MM.1S (cell line): ENCODE data around the gene STK10.

Source experiments
- DNase-seq: peaks from one replicate; pipeline ENCODE4 v3.0.0-alpha.2; 2015
- H2AFZ ChIP-seq: fragments of 300-600 bp; sonication (generic); 2 replicates; pipeline ENCODE4 v1.6.0; 2016; ENCODE audit warnings: antibody characterized with exemption, low read length
- H3F3A ChIP-seq: fragments of 300-600 bp; sonication (generic); 2 replicates; pipeline ENCODE4 v1.6.1; 2016; ENCODE audit warnings: mild to moderate bottlenecking, antibody characterized with exemption, low read length, moderate library complexity, mixed read lengths; ENCODE audit not compliant: insufficient read depth
- H3K27ac ChIP-seq: fragments of 300-600 bp; sonication (generic); 2 replicates; pipeline ENCODE4 v1.5.1; 2016; ENCODE audit warnings: mild to moderate bottlenecking, low read length
- H3K27me3 ChIP-seq: fragments of 300-600 bp; sonication (generic); replicated peaks from 2 replicates; pipeline ENCODE4 v1.6.0; 2016; ENCODE audit warnings: low read length; ENCODE audit not compliant: insufficient read depth
- H3K36me3 ChIP-seq: fragments of 300-600 bp; sonication (generic); replicated peaks from 2 replicates; pipeline ENCODE4 v1.6.1; 2016; ENCODE audit warnings: mild to moderate bottlenecking, low read length, mixed read lengths; ENCODE audit not compliant: insufficient read depth
- H3K4me1 ChIP-seq: fragments of 300-600 bp; sonication (generic); 2 replicates; pipeline ENCODE4 v1.6.1; 2016; ENCODE audit warnings: low read length, mixed read lengths
- H3K4me2 ChIP-seq: fragments of 300-600 bp; sonication (generic); 2 replicates; pipeline ENCODE4 v1.6.0; 2016; ENCODE audit warnings: low read depth, low read length
- H3K4me3 ChIP-seq: fragments of 300-600 bp; sonication (generic); 2 replicates; pipeline ENCODE4 v1.5.1; 2016; ENCODE audit warnings: low read length, mixed read lengths
- H3K79me2 ChIP-seq: fragments of 300-600 bp; sonication (generic); 2 replicates; pipeline ENCODE4 v1.6.1; 2016; ENCODE audit warnings: mixed run types, low read length, mixed read lengths
- H3K9ac ChIP-seq: fragments of 300-600 bp; sonication (generic); 2 replicates; pipeline ENCODE4 v1.6.1; 2016; ENCODE audit warnings: low read length, mixed read lengths
- H3K9me2 ChIP-seq: fragments of 300-600 bp; sonication (generic); replicated peaks from 2 replicates; pipeline ENCODE4 v1.6.1; 2016; ENCODE audit warnings: mild to moderate bottlenecking, low read length, mixed read lengths; ENCODE audit not compliant: insufficient read depth
- H3K9me3 ChIP-seq: fragments of 300-600 bp; sonication (generic); replicated peaks from 2 replicates; pipeline ENCODE4 v1.6.1; 2016; ENCODE audit warnings: mild to moderate bottlenecking, low read length, mixed read lengths; ENCODE audit not compliant: insufficient read depth
- H4K20me1 ChIP-seq: fragments of 300-600 bp; sonication (generic); 2 replicates; pipeline ENCODE4 v1.6.1; 2016; ENCODE audit warnings: mild to moderate bottlenecking, low read length, moderate library complexity, mixed read lengths; ENCODE audit not compliant: insufficient read depth
- CTCF ChIP-seq: fragments of 300-600 bp; sonication (generic); IDR thresholded peaks from 2 replicates; pipeline ENCODE4 v1.5.1; 2016; ENCODE audit warnings: antibody characterized with exemption, low read length, mixed read lengths
- EZH2 ChIP-seq: fragments of 300-600 bp; sonication (generic); optimal IDR thresholded peaks from 2 replicates; pipeline ENCODE3; 2017; ENCODE audit warnings: low read depth, mild to moderate bottlenecking, antibody characterized with exemption, low read length, mixed read lengths
- EZH2phosphoT487 ChIP-seq: fragments of 300-600 bp; sonication (generic); IDR thresholded peaks from 2 replicates; pipeline ENCODE4 v1.6.1; 2018; ENCODE audit warnings: antibody characterized with exemption, low read length

The STK10 gene

GRCh38 chr5:172162323-172162986 lies 25.6 kb downstream of the STK10 start:
- Histone ChIP-seq H3K36me3 (no peaks in the 10 kb centered on the region; the same call in 1 of the 2 replicates), H3K27ac (no peak overlapping the region), H3F3A (no peaks in the 10 kb centered on the region), H3K4me1 (no peaks in the 10 kb centered on the region), H3K9me2 (no peaks in the 10 kb centered on the region), H3K9me3 (no peaks in the 10 kb centered on the region), H3K79me2 (peaks cover 93% of the 10 kb centered on the region), H2AFZ (no peak overlapping the region), H3K9ac (no peak overlapping the region), H3K27me3 (no peaks in the 10 kb centered on the region), H4K20me1 (0 out of 2 replicates have a peak, but pooled peaks cover 6% of the 10 kb centered on the region), H3K4me2 (no peak overlapping the region), H3K4me3 (no peak overlapping the region)
- no peak for TF ChIP-seq CTCF
- TF ChIP-seq EZH2: no peak
- no peak for TF ChIP-seq EZH2phosphoT487
- no peak for DNase-seq

- H3K9ac ChIP-seq: no peak overlapping the region
- no peaks in the 10 kb centered on the region; the same call in 1 of the 2 replicates for H3K36me3 ChIP-seq
- DNase-seq: no peak
- no peak overlapping the region for H3K27ac ChIP-seq
- no peak overlapping the region for H3K4me3 ChIP-seq
- TF ChIP-seq EZH2phosphoT487 (no peak), EZH2 (no peak), CTCF (no peak)
- H3K9me2 ChIP-seq: no peaks in the 10 kb centered on the region
- no peaks in the 10 kb centered on the region for H3K27me3 ChIP-seq
- no peak overlapping the region for H3K4me2 ChIP-seq
- no peaks in the 10 kb centered on the region for H3K9me3 ChIP-seq
- no peaks in the 10 kb centered on the region for H3F3A ChIP-seq
- H3K4me1 ChIP-seq: no peaks in the 10 kb centered on the region
- 0 out of 2 replicates have a peak, but pooled peaks cover 2% of the 10 kb centered on the region for H4K20me1 ChIP-seq
- peaks cover 87% of the 10 kb centered on the region for H3K79me2 ChIP-seq
- H2AFZ ChIP-seq: no peak overlapping the region
Measured at GRCh38 chr5:172160506-172160905, 27.5 kb downstream of the STK10 start.

- Histone ChIP-seq H3K27me3 (no peaks in the 10 kb centered on the region), H3K9me3 (no peaks in the 10 kb centered on the region), H3K9ac (no peak overlapping the region), H2AFZ (no peak overlapping the region), H3K4me3 (no peak overlapping the region), H3K36me3 (no peaks in the 10 kb centered on the region; the same call in 1 of the 2 replicates), H3K4me1 (no peaks in the 10 kb centered on the region), H3K79me2 (peaks cover 80% of the 10 kb centered on the region), H3K9me2 (no peaks in the 10 kb centered on the region), H3F3A (no peaks in the 10 kb centered on the region), H4K20me1 (peaks cover 6% of the 10 kb centered on the region; the same call in 1 of the 2 replicates), H3K27ac (no peak overlapping the region), H3K4me2 (no peak overlapping the region)
- TF ChIP-seq EZH2phosphoT487 (no peak), EZH2 (no peak), CTCF (no peak)
- DNase-seq: no peak
Measured at GRCh38 chr5:172159016-172159415, 29.0 kb downstream of the STK10 start.
